NCI-H1694 (cell line): Measurements from ENCODE around the gene CYP2S1.
"Not testable (repeated sequence)": the region's sequence is repeated elsewhere in the genome, so short reads cannot be mapped to it uniquely, and the experiment has no call there.

Experiments used
- DNase-seq: peaks from one replicate; lab custom pipeline; 2025; lab: John Stamatoyannopoulos, UW

CYP2S1 gene

GRCh38 chr19:41192574-41193429 is at the start of gene CYP2S1:
Gene CYP2S1, plus strand, starts transcription at chr19:41193219. Its CDS starts 46 bp downstream, at chr19:41193265.
- no peak for DNase-seq

- peak; percentile 65 for DNase-seq
Measured at GRCh38 chr19:41144403-41144802, 48.6 kb upstream of the CYP2S1 start.

- no peak for DNase-seq
Measured at GRCh38 chr19:41149831-41150230, 43.2 kb upstream of the CYP2S1 start.

- not testable (repeated sequence) for DNase-seq
Measured at GRCh38 chr19:41150986-41151385, 42.0 kb upstream of the CYP2S1 start.

GRCh38 chr19:41154060-41154459 is 39.0 kb upstream of the CYP2S1 start:
- DNase-seq = no peak

GRCh38 chr19:41156207-41156606 is 36.8 kb upstream of the CYP2S1 start:
- no peak for DNase-seq

- no peak for DNase-seq
Measured at GRCh38 chr19:41159881-41160280, 33.1 kb upstream of the CYP2S1 start.

- DNase-seq = no peak
Measured at GRCh38 chr19:41161903-41162302, 31.1 kb upstream of the CYP2S1 start.

GRCh38 chr19:41166944-41167804 is 25.8 kb upstream of the CYP2S1 start:
- DNase-seq = no peak

- no peak for DNase-seq
Measured at GRCh38 chr19:41172297-41173164, 20.5 kb upstream of the CYP2S1 start.

- DNase-seq = no peak
Measured at GRCh38 chr19:41174297-41174928, 18.6 kb upstream of the CYP2S1 start.

- DNase-seq = no peak
Measured at GRCh38 chr19:41175801-41176777, 16.9 kb upstream of the CYP2S1 start.

- not testable (repeated sequence) for DNase-seq
Measured at GRCh38 chr19:41180173-41180572, 12.8 kb upstream of the CYP2S1 start.

- DNase-seq = no peak
Measured at GRCh38 chr19:41186971-41187883, 5.8 kb upstream of the CYP2S1 start.

- no peak for DNase-seq
Measured at GRCh38 chr19:41187884-41188279, 5.1 kb upstream of the CYP2S1 start.

- DNase-seq = no peak
Measured at GRCh38 chr19:41189425-41190065, 3.5 kb upstream of the CYP2S1 start.

- no peak for DNase-seq
Measured at GRCh38 chr19:41193430-41194156, 574 bp downstream of the CYP2S1 start.

GRCh38 chr19:41194157-41194552 is 1.1 kb downstream of the CYP2S1 start:
- DNase-seq = no peak
